Measurements from ENCODE around the gene CARD14. TPM values are rescaled to one million over a fixed set of nuclear protein-coding genes. Genes with fewer than 3 reads are reported as not detected.

The CARD14 gene
- total RNA-seq, 1 experiment from 2014 or later, result 0.24 TPM

DNA sequence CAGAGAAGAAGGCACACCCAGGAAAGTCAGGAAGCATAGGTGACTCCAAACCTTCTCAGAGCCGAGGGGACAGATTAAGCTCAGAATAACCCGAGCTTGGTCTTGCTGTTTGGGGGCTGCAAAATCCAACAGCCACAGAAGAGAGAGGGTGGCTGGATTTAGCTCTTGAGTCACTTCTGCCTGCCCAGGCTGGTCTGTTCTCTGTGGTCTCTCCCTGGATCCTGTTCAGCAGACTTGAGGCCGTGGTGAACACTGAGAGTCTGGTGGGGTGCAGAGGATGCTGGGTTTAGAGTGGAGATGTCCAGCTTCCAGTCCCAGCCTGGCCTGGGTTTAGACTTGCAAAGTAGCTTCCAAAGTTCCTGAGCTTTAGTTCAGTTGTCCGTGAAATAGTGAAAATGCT lies 59.2 kb downstream of the CARD14 start:
- Histone ChIP-seq H3K79me2 (ENCODE audit: insufficient read depth, low read length) (no peaks in the 10 kb centered on the region), H2BK120ac (ENCODE audit: low read depth, low read length, poor library complexity, severe bottlenecking) (no peak overlapping the region), H4K5ac (ENCODE audit: insufficient read length, low read depth, low read length) (no peak overlapping the region), H3K23me2 (ENCODE audit: insufficient read length, low read depth, low read length, poor library complexity, severe bottlenecking) (no peaks in the 10 kb centered on the region), H3K4ac (ENCODE audit: low read depth, low read length) (no peak overlapping the region), H2BK5ac (ENCODE audit: insufficient read length, low read length) (no peak overlapping the region), H3K18ac (ENCODE audit: insufficient read length, low read depth, low read length) (no peak overlapping the region), H3K56ac (ENCODE audit: insufficient read length, low read depth, low read length) (no peak overlapping the region), H3K4me2 (ENCODE audit: insufficient read depth, insufficient read length, low read length) (no peak overlapping the region), H2BK20ac (ENCODE audit: low read depth, low read length, poor library complexity, severe bottlenecking) (no peak overlapping the region), H2BK15ac (ENCODE audit: low read depth, low read length) (no peak overlapping the region), H3T11ph (ENCODE audit: low read length) (no peak overlapping the region), H3K27me3 (ENCODE audit: insufficient read depth, low read length) (no peaks in the 10 kb centered on the region), H3K23ac (ENCODE audit: insufficient read length, low read depth, low read length) (no peak overlapping the region), H2AK5ac (ENCODE audit: insufficient read length, low read length) (no peak overlapping the region), H3K9me3 (ENCODE audit: control insufficient read depth, low read depth, low read length) (peaks cover 4% of the 10 kb centered on the region), H4K91ac (ENCODE audit: insufficient read length, low read depth, low read length) (no peak overlapping the region), H3K9ac (ENCODE audit: extremely low read depth, insufficient read length, low read length) (no peak overlapping the region), H3K4me1 (ENCODE audit: insufficient read depth, low read length) (no peaks in the 10 kb centered on the region), H4K20me1 (ENCODE audit: control insufficient read depth, insufficient read depth, insufficient read length) (no peaks in the 10 kb centered on the region), H4K8ac (replicated peaks; ENCODE audit: insufficient read length, low read depth, low read length) (no peak overlapping the region), H3K14ac (ENCODE audit: insufficient read depth, low read length) (no peak overlapping the region), H2AFZ (ENCODE audit: low read length) (no peak overlapping the region), H2BK12ac (ENCODE audit: insufficient read length, low read depth, low read length) (no peak overlapping the region), H3K79me1 (ENCODE audit: insufficient read depth, low read depth, low read length, poor library complexity, severe bottlenecking) (no peaks in the 10 kb centered on the region), H3K27ac (ENCODE audit: insufficient read length, low read depth, low read length) (no peak overlapping the region)
- no CpG with 5 or more reads among the region's 4 CpGs for WGBS (ENCODE audit: extremely low coverage, insufficient read length, low lambda C conversion rate)
- peaks cover 28 to 47% (median 38%) of the 10 kb centered on the region in 3 experiments for H3K36me3 Mint-ChIP-seq (ENCODE audit: insufficient read depth in 1 of 3, low read depth in 3 of 3)
- no peak overlapping the region for H3K4me3 Mint-ChIP-seq
- TF ChIP-seq, protein P1, sequence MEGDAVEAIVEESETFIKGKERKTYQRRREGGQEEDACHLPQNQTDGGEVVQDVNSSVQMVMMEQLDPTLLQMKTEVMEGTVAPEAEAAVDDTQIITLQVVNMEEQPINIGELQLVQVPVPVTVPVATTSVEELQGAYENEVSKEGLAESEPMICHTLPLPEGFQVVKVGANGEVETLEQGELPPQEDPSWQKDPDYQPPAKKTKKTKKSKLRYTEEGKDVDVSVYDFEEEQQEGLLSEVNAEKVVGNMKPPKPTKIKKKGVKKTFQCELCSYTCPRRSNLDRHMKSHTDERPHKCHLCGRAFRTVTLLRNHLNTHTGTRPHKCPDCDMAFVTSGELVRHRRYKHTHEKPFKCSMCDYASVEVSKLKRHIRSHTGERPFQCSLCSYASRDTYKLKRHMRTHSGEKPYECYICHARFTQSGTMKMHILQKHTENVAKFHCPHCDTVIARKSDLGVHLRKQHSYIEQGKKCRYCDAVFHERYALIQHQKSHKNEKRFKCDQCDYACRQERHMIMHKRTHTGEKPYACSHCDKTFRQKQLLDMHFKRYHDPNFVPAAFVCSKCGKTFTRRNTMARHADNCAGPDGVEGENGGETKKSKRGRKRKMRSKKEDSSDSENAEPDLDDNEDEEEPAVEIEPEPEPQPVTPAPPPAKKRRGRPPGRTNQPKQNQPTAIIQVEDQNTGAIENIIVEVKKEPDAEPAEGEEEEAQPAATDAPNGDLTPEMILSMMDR (conservative IDR thresholded peaks at IDR 0.05), result no peak
- H3K27ac Mint-ChIP-seq, result no peak overlapping the region
- DNase-seq, result no peak
- peaks cover 22 to 24% of the 10 kb centered on the region in 2 experiments for H3K4me1 Mint-ChIP-seq
- no peaks in the 10 kb centered on the region for H3K27me3 Mint-ChIP-seq (ENCODE audit: low read depth)
- peaks cover 13 to 21% of the 10 kb centered on the region in 2 experiments for H3K9me3 Mint-ChIP-seq
